ENCODE data around the gene MSX2.

GRCh38 chr5:174725261-174725990 lies 1.0 kb downstream of the MSX2 start:
- TF ChIP-seq EP300 (IDR thresholded peaks at IDR 0.05) (no peak), CTCF (IDR thresholded peaks at IDR 0.05) (no peak)

All from tibial nerve (tissue), 4 donors.